Non-pigmented ciliary epithelial cell (primary cell): ENCODE measurements around the gene YPEL4.
"Not testable (repeated sequence)": the region's sequence is repeated elsewhere in the genome, so short reads cannot be mapped to it uniquely, and the experiment has no call there.

ENCODE experiments used
- DNase-seq: peaks from one replicate; pipeline ENCODE4 v3.0.0-alpha.2; 2010; ENCODE audit warnings: low read depth

YPEL4 gene

GRCh38 chr11:57649826-57650738 lies at the start of gene YPEL4:
TSS of gene YPEL4 (minus strand) at chr11:57649912. CDS start at chr11:57647107, 2,805 bp downstream.
- DNase-seq: no peak

GRCh38 chr11:57698843-57699365 lies 49.2 kb upstream of the YPEL4 start:
- no peak for DNase-seq

- not testable (repeated sequence) for DNase-seq
Measured at GRCh38 chr11:57690474-57690873, 40.8 kb upstream of the YPEL4 start.

- no peak for DNase-seq
Measured at GRCh38 chr11:57681168-57681567, 31.5 kb upstream of the YPEL4 start.

- DNase-seq: peak; percentile 10
Measured at GRCh38 chr11:57680552-57680874, 30.8 kb upstream of the YPEL4 start.

- DNase-seq: no peak
Measured at GRCh38 chr11:57679396-57679795, 29.7 kb upstream of the YPEL4 start.

GRCh38 chr11:57675176-57675941 lies 25.6 kb upstream of the YPEL4 start:
- DNase-seq: no peak

- no peak for DNase-seq
Measured at GRCh38 chr11:57674251-57674650, 24.5 kb upstream of the YPEL4 start.

GRCh38 chr11:57668434-57668782 lies 18.7 kb upstream of the YPEL4 start:
- DNase-seq: no peak

- peak; percentile 99 for DNase-seq
Measured at GRCh38 chr11:57667736-57668433, 18.2 kb upstream of the YPEL4 start, which contains the start of gene ZDHHC5. TSS of gene ZDHHC5 (plus strand) at chr11:57668114. CDS start at chr11:57673091, 4,977 bp downstream.

- peak; percentile 95 for DNase-seq
Measured at GRCh38 chr11:57667117-57667735, 17.5 kb upstream of the YPEL4 start.

- DNase-seq: no peak
Measured at GRCh38 chr11:57663975-57664374, 14.3 kb upstream of the YPEL4 start.

GRCh38 chr11:57662893-57663292 lies 13.2 kb upstream of the YPEL4 start:
- DNase-seq: no peak

GRCh38 chr11:57659669-57660068 lies 10.0 kb upstream of the YPEL4 start:
- DNase-seq: no peak

GRCh38 chr11:57658023-57658361 lies 8.3 kb upstream of the YPEL4 start:
- no peak for DNase-seq

GRCh38 chr11:57657194-57658022 lies 7.7 kb upstream of the YPEL4 start, which contains the start of gene CLP1:
TSS of gene CLP1 (plus strand) at chr11:57657762. CDS start at chr11:57659477, 1,715 bp downstream.
- peak; percentile 96 for DNase-seq

GRCh38 chr11:57656885-57657193 lies 7.1 kb upstream of the YPEL4 start:
- DNase-seq: no peak

- no peak for DNase-seq
Measured at GRCh38 chr11:57653163-57653562, 3.5 kb upstream of the YPEL4 start.

- DNase-seq: no peak
Measured at GRCh38 chr11:57652662-57653061, 3.0 kb upstream of the YPEL4 start.

GRCh38 chr11:57652230-57652629 lies 2.5 kb upstream of the YPEL4 start:
- DNase-seq: not testable (repeated sequence)

- DNase-seq: no peak
Measured at GRCh38 chr11:57651408-57651807, 1.7 kb upstream of the YPEL4 start.
